Stimulated activated effector memory CD8-positive, alpha-beta T cell treated with anti-CD3 and anti-CD28 coated beads, Interleukin-12 subunit alpha, Interleukin-12 subunit beta, amount 100 ng/mL, for 72 hours (primary cell): ENCODE results near the gene PCGF2.

Experiments
- ATAC-seq: fragments of 150-1000 bp; cut with Tn5 transposase; 2 replicates; pipeline ENCODE4 v1.10.0; 2021
- DNase-seq, 2 donors: peaks; one replicate each; pipeline ENCODE4 v3.0.0; 2021 to 2022; ENCODE audit warnings: low spot score in 2 of 2
- H3K27ac Mint-ChIP-seq: one replicate; pipeline ENCODE4 v1.8.0; 2022; ENCODE audit warnings: mild to moderate bottlenecking, mixed read lengths
- H3K36me3 Mint-ChIP-seq: one replicate; pipeline ENCODE4 v1.8.0; 2022; ENCODE audit warnings: mild to moderate bottlenecking, mixed read lengths
- H3K4me1 Mint-ChIP-seq: one replicate; pipeline ENCODE4 v1.8.0; 2022; ENCODE audit warnings: mixed read lengths
- H3K4me3 Mint-ChIP-seq: one replicate; pipeline ENCODE4 v1.8.0; 2022; ENCODE audit warnings: mild to moderate bottlenecking, mixed read lengths
- H3K9me3 Mint-ChIP-seq: one replicate; pipeline ENCODE4 v1.8.0; 2022; ENCODE audit warnings: mixed read lengths

PCGF2 gene

DNA sequence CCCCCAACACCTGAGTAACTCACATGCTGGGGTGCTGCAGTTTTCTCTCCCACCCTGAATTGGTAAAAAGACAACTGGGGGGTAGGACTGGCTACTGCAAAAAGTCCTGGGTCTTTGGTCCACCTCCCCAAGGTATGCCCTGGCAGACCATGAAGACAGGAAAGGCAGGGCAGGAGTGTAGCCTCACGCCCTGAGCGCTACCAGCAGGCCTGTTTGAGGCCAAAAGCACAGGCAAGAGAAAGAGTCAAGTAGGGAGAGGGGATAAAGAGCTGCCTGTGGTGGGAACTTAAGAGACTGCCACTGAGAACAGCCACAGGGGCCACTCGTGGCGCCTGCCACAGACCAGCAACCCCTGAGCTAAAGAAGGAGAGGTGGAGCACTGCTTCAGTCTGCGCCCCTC is 18.2 kb upstream of the PCGF2 start:
- H3K4me3 Mint-ChIP-seq = no peak overlapping the region
- peaks cover 12% of the 10 kb centered on the region for H3K4me1 Mint-ChIP-seq
- DNase-seq (no peak), ATAC-seq (no peak)
- no peaks in the 10 kb centered on the region for H3K9me3 Mint-ChIP-seq
- H3K36me3 Mint-ChIP-seq = peaks cover 94% of the 10 kb centered on the region
- H3K27ac Mint-ChIP-seq = peak overlapping the region; percentile 54

- Mint-ChIP-seq H3K27ac (peak overlapping the region; percentile 89), H3K36me3 (peaks cover 100% of the 10 kb centered on the region), H3K4me1 (peaks cover 22% of the 10 kb centered on the region), H3K9me3 (no peaks in the 10 kb centered on the region), H3K4me3 (no peak overlapping the region)
- DNase-seq (no peak), ATAC-seq (no peak)
Measured at GRCh38 chr17:38762231-38762630, 14.1 kb upstream of the PCGF2 start.

- Mint-ChIP-seq H3K36me3 (peaks cover 100% of the 10 kb centered on the region), H3K4me3 (no peak overlapping the region), H3K4me1 (peaks cover 22% of the 10 kb centered on the region), H3K9me3 (no peaks in the 10 kb centered on the region), H3K27ac (peak overlapping the region; percentile 89)
- ATAC-seq (peak; percentile 60), DNase-seq (no peak)
Measured at GRCh38 chr17:38761612-38762011, 13.5 kb upstream of the PCGF2 start.

GRCh38 chr17:38753071-38753506 is 5.0 kb upstream of the PCGF2 start:
- Mint-ChIP-seq H3K4me1 (peaks cover 53% of the 10 kb centered on the region), H3K27ac (peak overlapping the region; percentile 96), H3K36me3 (peaks cover 74% of the 10 kb centered on the region), H3K4me3 (peak overlapping the region; percentile 85), H3K9me3 (no peaks in the 10 kb centered on the region)
- ATAC-seq (no peak), DNase-seq (no peak)

GRCh38 chr17:38752308-38753070 is 4.4 kb upstream of the PCGF2 start, which contains the start of gene PSMB3:
Gene PSMB3, plus strand, starts transcription at chr17:38752741. Its CDS starts 86 bp downstream, at chr17:38752827.
- peak; percentile 79 to 97 for DNase-seq
- Mint-ChIP-seq H3K4me3 (peak within 1 kb of the TSS; percentile 85), H3K4me1 (peaks cover 59% of the 10 kb centered on the region), H3K9me3 (no peaks in the 10 kb centered on the region), H3K27ac (peak within 1 kb of the TSS; percentile 96), H3K36me3 (peaks cover 68% of the 10 kb centered on the region)
- ATAC-seq = peak; percentile 95

DNA sequence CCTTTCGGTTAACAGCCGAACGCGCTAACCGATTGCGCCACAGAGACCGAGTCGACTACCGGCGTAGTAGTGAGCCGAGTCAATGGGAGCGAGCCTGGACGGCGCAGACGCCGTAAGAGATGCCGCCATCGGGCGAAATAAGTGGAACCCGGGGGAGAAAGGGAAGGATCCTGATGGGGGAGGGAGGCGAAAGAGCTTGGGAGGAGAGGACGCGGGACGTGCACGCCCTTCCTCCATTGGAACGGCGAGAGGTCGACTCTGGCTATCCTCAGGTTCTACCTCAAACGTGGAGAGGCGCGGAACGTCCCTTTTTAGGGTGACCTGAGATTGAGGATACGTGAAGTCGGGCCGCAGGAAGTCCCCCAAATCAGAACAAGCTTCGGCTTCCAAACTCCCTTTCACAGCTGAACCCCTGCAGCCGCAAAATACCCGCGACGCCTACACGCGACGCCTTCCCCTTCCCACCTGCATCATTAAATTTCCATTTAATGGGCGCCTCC is 3.7 kb upstream of the PCGF2 start:
- Mint-ChIP-seq H3K9me3 (no peaks in the 10 kb centered on the region), H3K36me3 (peaks cover 61% of the 10 kb centered on the region), H3K27ac (peak overlapping the region; percentile 96), H3K4me1 (peaks cover 61% of the 10 kb centered on the region), H3K4me3 (peak overlapping the region; percentile 85)
- DNase-seq (peak; percentile 88 to 97), ATAC-seq (peak; percentile 58)

GRCh38 chr17:38751144-38751807 is 3.1 kb upstream of the PCGF2 start:
- peaks cover 56% of the 10 kb centered on the region for H3K36me3 Mint-ChIP-seq
- H3K27ac Mint-ChIP-seq = peak overlapping the region; percentile 96
- H3K4me3 Mint-ChIP-seq = peak overlapping the region; percentile 85
- no peaks in the 10 kb centered on the region for H3K9me3 Mint-ChIP-seq
- no peak for ATAC-seq
- no peak for DNase-seq
- H3K4me1 Mint-ChIP-seq = peaks cover 67% of the 10 kb centered on the region

DNA sequence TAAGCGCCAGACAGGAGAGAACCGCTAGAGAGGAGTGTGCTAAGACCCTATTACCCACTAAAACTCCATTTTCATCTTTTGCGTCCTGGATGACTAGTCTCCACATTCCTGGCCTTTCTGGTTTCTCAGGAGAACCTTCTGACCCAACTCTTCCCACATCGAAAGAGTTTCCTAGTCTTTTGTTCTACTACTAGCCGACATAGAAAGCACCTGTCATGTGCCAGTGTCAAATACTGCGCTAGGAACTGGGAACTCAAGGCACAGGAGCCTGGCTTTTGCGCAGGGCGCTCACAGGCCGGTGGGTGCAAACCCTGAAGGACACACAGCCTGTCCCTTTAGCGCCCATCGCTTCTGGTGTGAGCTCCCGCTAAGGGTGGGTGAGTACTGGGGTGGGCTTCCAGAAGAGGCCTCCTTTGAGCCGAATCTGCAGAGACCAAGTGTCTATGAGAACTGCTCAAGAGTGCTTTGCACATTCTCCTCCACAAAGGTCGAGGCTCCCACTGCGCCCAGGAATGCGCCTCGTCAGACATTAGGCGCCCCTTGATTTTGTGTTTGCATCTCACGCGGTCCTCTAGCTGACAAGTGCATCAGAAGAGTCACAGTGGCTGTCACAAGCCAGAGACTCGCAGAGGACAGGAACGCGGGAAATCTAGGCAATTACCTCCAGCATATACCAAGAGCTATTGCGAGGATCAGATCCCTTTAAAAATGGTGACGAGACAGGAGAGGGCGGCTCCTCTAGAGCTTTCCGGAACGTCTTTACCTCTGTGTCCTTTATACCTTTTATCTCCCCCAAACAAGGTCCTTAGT is 2.4 kb upstream of the PCGF2 start:
- peaks cover 73% of the 10 kb centered on the region for H3K4me1 Mint-ChIP-seq

DNA sequence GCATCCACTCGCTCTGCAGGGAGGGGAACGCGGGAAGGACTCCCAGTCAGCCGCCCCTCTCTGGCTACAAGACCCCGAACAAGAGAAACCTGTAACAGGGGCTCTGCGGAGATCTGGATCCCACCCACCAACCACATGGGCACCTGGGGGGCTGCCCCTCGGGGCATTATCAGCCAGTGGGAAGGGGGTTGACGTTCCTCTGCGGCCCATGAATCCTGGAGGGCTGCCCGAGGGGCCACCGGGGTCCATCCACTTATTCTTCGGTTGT is 1.8 kb upstream of the PCGF2 start:
- Mint-ChIP-seq H3K4me1 (peaks cover 73% of the 10 kb centered on the region), H3K9me3 (no peaks in the 10 kb centered on the region), H3K4me3 (peak overlapping the region; percentile 85), H3K36me3 (peaks cover 43% of the 10 kb centered on the region), H3K27ac (no peak overlapping the region)
- DNase-seq (no peak), ATAC-seq (no peak)

More for the DNA sequence above, 2.4 kb upstream of the PCGF2 start:
- ATAC-seq (no peak), DNase-seq (no peak)
- Mint-ChIP-seq H3K4me3 (peak overlapping the region; percentile 85), H3K36me3 (peaks cover 48% of the 10 kb centered on the region), H3K27ac (peak overlapping the region; percentile 96), H3K9me3 (no peaks in the 10 kb centered on the region)

DNA sequence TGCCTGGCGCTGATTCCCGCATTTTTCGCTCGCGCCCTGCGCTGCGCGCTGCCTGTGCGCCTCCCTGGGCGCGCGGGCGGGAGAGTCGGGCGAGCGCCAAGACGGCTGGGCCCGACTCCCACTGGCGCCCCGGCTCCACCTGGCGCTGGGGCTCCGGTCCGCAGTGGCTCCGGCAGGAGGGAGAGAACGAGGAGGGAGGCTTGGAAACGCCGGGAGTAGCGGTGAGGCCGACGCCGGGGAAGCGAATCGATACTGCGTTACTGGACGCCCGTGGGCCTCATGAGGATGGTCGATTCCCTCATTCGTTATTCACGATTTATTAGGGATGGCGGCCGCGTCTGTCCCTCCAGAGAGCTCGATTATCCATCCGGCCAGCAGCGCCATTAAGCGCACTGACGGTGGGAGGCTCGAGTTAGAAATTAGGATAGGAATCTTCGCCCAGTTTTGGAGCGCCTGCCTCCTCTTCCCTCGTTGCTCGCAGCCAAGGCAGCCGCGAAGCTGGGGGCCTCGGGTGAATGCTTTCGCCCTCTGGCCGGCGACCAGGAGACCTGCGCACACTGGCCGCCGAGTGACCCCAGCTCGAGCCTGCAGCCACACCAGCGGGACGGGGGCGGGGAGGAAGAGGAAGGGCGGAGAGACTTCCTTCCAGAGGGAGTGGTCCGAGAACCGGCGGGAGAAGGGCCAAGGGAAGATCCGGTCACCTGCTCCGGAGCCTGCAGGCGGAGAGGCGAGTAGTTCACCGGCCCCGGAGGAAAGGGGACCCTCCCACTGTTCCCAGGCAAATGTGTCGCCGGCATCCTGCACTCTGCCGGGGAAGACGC is 1.3 kb upstream of the PCGF2 start:
- Mint-ChIP-seq H3K36me3 (peaks cover 37% of the 10 kb centered on the region), H3K4me3 (peak overlapping the region; percentile 85), H3K4me1 (peaks cover 69% of the 10 kb centered on the region), H3K9me3 (no peaks in the 10 kb centered on the region), H3K27ac (no peak overlapping the region)
- ATAC-seq (no peak), DNase-seq (peak in 1 of 2 donors; percentile 69)

DNA sequence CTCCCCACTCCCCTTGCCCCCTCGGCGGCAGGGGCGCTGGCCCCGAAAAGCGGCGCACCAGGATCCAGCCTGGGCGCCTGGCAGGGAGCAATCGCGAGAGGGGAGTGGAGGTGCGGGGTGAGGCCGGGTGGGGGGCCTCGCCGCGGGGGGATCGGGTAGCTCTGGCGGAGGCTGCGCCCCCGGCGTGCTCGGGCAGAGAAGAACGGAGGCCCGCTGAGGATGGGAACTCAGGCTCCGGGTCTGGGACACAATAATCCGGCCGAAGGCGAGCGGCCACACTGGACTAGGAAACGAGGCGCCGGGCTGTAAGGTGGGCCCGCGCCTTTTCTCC is 721 bp upstream of the PCGF2 start:
- ATAC-seq (no peak), DNase-seq (no peak)
- Mint-ChIP-seq H3K4me3 (peak overlapping the region; percentile 85), H3K27ac (no peak overlapping the region), H3K9me3 (no peaks in the 10 kb centered on the region), H3K4me1 (peaks cover 66% of the 10 kb centered on the region), H3K36me3 (peaks cover 31% of the 10 kb centered on the region)

GRCh38 chr17:38747463-38748148 is 530 bp downstream of the PCGF2 start:
- peaks cover 19% of the 10 kb centered on the region for H3K36me3 Mint-ChIP-seq
- H3K9me3 Mint-ChIP-seq = no peaks in the 10 kb centered on the region
- H3K4me3 Mint-ChIP-seq = peak overlapping the region; percentile 85
- DNase-seq = no peak
- peaks cover 65% of the 10 kb centered on the region for H3K4me1 Mint-ChIP-seq
- no peak overlapping the region for H3K27ac Mint-ChIP-seq
- ATAC-seq = no peak

DNA sequence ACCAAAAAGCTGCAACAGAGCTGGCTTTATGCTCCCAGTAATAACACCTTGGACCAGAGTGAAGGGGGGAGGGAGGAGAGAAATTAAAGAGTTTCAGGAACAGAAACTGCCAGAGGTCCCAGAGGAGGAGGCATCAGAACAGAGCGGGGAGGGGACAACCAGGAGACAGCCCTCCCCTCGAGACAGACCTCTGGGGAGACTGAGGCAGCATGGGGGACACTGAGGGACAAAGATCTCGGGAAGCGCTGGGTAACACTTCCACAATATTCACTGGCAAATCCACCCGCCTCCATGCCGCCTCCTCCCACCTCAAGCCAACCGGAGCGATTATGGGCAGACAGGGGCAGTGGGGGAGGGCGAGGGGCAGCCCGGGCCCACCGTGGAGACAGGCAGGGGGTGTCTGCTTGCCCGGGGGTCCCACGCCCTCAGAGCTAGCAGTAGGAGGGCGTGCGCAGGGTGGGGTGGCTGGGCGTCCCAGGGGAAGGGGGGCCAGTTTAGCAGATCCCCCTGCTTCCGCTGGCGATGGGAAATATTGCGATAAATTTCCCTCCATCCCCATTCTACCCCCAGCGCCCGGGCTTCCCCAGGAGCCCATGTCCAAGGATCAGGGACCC is 1.2 kb downstream of the PCGF2 start:
- Mint-ChIP-seq H3K27ac (no peak overlapping the region), H3K4me1 (peaks cover 60% of the 10 kb centered on the region), H3K36me3 (peaks cover 12% of the 10 kb centered on the region), H3K9me3 (no peaks in the 10 kb centered on the region), H3K4me3 (peak overlapping the region; percentile 85)
- DNase-seq = no peak
- no peak for ATAC-seq
